Kidney epithelial cell (primary cell): ENCODE measurements around the gene RIOK2. TPM values are rescaled to one million over a fixed set of nuclear protein-coding genes. Genes with fewer than 3 reads are reported as not detected.

Source experiments
- DNase-seq: peaks from one replicate; pipeline ENCODE4 v3.0.0-alpha.2; 2010; ENCODE audit warnings: low read depth
- H3K27me3 ChIP-seq: 2 replicates; pipeline ENCODE4 v1.6.0; 2011; ENCODE audit warnings: low read length; ENCODE audit not compliant: control insufficient read depth, insufficient read depth
- H3K36me3 ChIP-seq: 2 replicates; pipeline ENCODE4 v1.5.1; 2011; ENCODE audit warnings: low read length; ENCODE audit not compliant: control insufficient read depth, insufficient read depth
- H3K4me3 ChIP-seq: 2 replicates; pipeline ENCODE4 v1.5.1; 2011; ENCODE audit warnings: low read depth, mild to moderate bottlenecking, control low read depth, low read length
- CTCF ChIP-seq: IDR thresholded peaks from 2 replicates; pipeline ENCODE4 v1.5.1; 2011; ENCODE audit warnings: mild to moderate bottlenecking, moderate library complexity, low read length, control low read depth, inconsistent platforms; ENCODE audit not compliant: insufficient read depth, poor library complexity, severe bottlenecking
- total RNA-seq: library from RNA; depleted of rRNA; stranded (reverse); fragments of >200 nt; gene quantifications from 2 replicates; pipeline ENCODE4 v1.2.3, GENCODE V29; 2015

Gene RIOK2
- 25.6 and 30.6 TPM in 2 replicates for total RNA-seq

GRCh38 chr5:97183100-97183929, at the start of gene RIOK2:
Gene RIOK2, minus strand, starts transcription at chr5:97183247. Its CDS starts 56 bp downstream, at chr5:97183191.
- peak; percentile 84 for DNase-seq
- no peak for TF ChIP-seq CTCF
- Histone ChIP-seq H3K36me3 (no peaks in the 10 kb centered on the region), H3K27me3 (no peaks in the 10 kb centered on the region), H3K4me3 (peak within 1 kb of the TSS; percentile 71)

DNA sequence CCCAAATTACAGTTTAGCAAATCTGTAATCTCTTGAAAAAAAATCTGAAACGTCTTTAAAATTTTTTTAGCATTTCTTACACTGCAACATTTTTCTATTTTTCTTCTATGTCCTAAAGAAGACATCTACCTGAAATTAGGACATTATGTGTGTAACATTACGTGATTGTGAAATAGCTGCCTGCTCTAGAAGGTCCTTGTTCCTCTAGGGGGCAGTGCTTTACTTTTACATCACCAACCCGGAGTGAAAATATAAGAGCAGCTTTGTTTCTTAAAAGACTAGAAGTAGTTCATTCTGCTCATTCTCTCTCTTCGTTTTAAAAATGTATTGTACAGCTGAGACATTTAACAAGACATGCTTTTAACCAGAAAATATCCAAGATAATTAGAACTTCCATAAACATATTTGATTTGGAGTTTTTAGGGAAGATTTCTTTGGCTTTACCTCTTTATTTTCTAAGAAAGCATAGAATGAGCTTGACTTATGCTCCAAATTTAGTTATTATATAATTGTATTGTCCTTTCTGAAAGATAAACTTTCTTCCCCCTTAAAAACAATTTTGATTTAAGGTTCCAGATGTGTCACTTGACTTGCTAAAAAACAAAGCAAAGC, 48.1 kb upstream of the RIOK2 start:
- Histone ChIP-seq H3K36me3 (no peaks in the 10 kb centered on the region), H3K27me3 (no peaks in the 10 kb centered on the region), H3K4me3 (no peak overlapping the region)
- peak; percentile 48 for DNase-seq
- TF ChIP-seq CTCF = peak; percentile 80

DNA sequence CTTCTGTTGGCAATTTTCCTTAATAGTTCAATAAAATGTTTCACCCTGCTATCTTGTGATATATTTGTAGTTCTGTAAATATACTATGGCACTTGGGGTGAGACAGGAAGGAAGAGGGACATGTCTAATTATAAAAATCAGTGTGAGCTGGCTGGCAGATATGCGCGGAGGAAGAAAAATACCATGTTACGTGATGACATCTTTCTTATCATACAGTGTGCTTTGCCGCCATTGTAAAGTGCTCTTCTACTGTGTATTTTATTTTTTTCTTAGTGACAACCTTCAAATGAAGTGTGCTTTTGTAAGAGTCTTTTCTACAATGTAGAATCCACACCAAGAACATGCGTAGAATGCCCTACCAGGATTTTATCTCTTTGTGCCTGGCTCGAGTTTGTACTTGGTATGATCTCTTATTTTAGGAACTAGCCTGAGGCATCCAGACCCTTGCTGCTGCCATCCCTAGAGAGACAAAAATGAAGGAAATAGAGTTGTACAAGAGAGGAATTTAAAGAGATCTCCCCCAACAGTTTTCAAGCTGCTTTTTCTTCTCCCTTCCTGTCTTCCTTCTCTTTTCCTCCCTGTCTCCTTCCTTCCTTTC, 46.7 kb upstream of the RIOK2 start:
- no peak overlapping the region for H3K4me3 ChIP-seq
- DNase-seq = no peak
- no peaks in the 10 kb centered on the region for H3K36me3 ChIP-seq
- no peak for TF ChIP-seq CTCF
- H3K27me3 ChIP-seq = no peaks in the 10 kb centered on the region

- Histone ChIP-seq H3K4me3 (no peak overlapping the region), H3K36me3 (no peaks in the 10 kb centered on the region), H3K27me3 (no peaks in the 10 kb centered on the region)
- TF ChIP-seq CTCF = no peak
- no peak for DNase-seq
Observed at GRCh38 chr5:97229196-97229595, 46.1 kb upstream of the RIOK2 start.

DNA sequence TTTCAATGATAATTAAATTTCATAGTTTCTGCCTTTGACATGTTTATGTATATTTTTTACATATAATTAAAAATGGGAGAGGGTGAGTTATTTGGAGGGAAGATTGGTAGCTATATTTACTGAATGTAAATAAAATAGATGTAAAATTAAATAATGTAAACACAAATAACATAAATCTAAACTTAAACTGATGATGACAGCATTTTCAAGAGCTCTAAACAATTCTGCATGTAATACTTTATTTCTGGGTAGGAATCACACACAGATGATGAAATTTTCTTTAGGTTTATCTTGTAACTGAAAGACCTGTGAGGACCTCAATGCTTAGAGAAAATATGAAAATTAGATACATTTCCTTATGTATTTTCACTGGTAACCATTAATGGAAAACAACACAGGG, 42.2 kb upstream of the RIOK2 start:
- H3K27me3 ChIP-seq = no peaks in the 10 kb centered on the region
- no peak for DNase-seq
- H3K36me3 ChIP-seq = no peaks in the 10 kb centered on the region
- TF ChIP-seq CTCF = no peak
- H3K4me3 ChIP-seq = no peak overlapping the region
